Upper lobe of left lung (tissue), 4 donors: ENCODE results near the gene AKAP6.

Source experiments
- EP300 ChIP-seq, 4 donors: sonication (generic); formaldehyde crosslinking; IDR thresholded peaks; one replicate each; pipeline ENCODE4 v1.5.1; 2017; ENCODE audit warnings: antibody characterized with exemption in 4 of 4, control low read depth in 2 of 4
- POLR2A ChIP-seq, 4 donors: fragments of 450-650 bp; IDR thresholded peaks; one replicate each; pipeline ENCODE4 v1.5.1; 2016 to 2017; ENCODE audit warnings: antibody characterized with exemption in 4 of 4, mild to moderate bottlenecking in 2 of 4
- POLR2AphosphoS5 ChIP-seq, 2 donors: sonication (generic); formaldehyde crosslinking; IDR thresholded peaks; one replicate each; pipeline ENCODE4 v1.5.1; 2017; ENCODE audit warnings: antibody characterized with exemption in 2 of 2

- TF ChIP-seq POLR2AphosphoS5 (IDR thresholded peaks at IDR 0.05) (no peak), POLR2A (IDR thresholded peaks at IDR 0.05) (no peak), EP300 (IDR thresholded peaks at IDR 0.05) (no peak)
These were observed 403.9 kb downstream of the AKAP6 start for GRCh38 chr14:32733015-32733414.
